Activated naive CD4-positive, alpha-beta T cell treated with anti-CD3 and anti-CD28 coated beads, Interleukin-2, amount 10 ng/mL, durations not matched to agents 7 days and 5 days (primary cell): ENCODE data around the gene MYO3A.
A peak's percentile ranks its signal among the peaks of the same experiment; 100 is the strongest.

Experiments
- CTCF ChIA-PET: fragments of 350-600 bp; sonication (Branson Sonifier 250); formaldehyde crosslinking; loops from one replicate; lab custom pipeline; 2021; ENCODE audit warnings: antibody characterized with exemption; lab: Charles Lee
- DNase-seq: peaks from one replicate; pipeline ENCODE4 v3.0.0-alpha.2; 2020
- H3K27ac Mint-ChIP-seq: one replicate; pipeline ENCODE4 v1.8.0; 2021; ENCODE audit warnings: mild to moderate bottlenecking, moderate library complexity, mixed read lengths
- H3K27me3 Mint-ChIP-seq: one replicate; pipeline ENCODE4 v1.8.0; 2021; ENCODE audit warnings: mild to moderate bottlenecking, mixed read lengths
- H3K36me3 Mint-ChIP-seq: one replicate; pipeline ENCODE4 v1.8.0; 2021; ENCODE audit warnings: mixed read lengths
- H3K4me1 Mint-ChIP-seq: one replicate; pipeline ENCODE4 v1.8.0; 2021; ENCODE audit warnings: mixed read lengths
- H3K4me3 Mint-ChIP-seq: one replicate; pipeline ENCODE4 v1.8.0; 2021; ENCODE audit warnings: mild to moderate bottlenecking, moderate library complexity, mixed read lengths
- H3K9me3 Mint-ChIP-seq: one replicate; pipeline ENCODE4 v1.8.0; 2021; ENCODE audit warnings: mixed read lengths

MYO3A gene, protein sequence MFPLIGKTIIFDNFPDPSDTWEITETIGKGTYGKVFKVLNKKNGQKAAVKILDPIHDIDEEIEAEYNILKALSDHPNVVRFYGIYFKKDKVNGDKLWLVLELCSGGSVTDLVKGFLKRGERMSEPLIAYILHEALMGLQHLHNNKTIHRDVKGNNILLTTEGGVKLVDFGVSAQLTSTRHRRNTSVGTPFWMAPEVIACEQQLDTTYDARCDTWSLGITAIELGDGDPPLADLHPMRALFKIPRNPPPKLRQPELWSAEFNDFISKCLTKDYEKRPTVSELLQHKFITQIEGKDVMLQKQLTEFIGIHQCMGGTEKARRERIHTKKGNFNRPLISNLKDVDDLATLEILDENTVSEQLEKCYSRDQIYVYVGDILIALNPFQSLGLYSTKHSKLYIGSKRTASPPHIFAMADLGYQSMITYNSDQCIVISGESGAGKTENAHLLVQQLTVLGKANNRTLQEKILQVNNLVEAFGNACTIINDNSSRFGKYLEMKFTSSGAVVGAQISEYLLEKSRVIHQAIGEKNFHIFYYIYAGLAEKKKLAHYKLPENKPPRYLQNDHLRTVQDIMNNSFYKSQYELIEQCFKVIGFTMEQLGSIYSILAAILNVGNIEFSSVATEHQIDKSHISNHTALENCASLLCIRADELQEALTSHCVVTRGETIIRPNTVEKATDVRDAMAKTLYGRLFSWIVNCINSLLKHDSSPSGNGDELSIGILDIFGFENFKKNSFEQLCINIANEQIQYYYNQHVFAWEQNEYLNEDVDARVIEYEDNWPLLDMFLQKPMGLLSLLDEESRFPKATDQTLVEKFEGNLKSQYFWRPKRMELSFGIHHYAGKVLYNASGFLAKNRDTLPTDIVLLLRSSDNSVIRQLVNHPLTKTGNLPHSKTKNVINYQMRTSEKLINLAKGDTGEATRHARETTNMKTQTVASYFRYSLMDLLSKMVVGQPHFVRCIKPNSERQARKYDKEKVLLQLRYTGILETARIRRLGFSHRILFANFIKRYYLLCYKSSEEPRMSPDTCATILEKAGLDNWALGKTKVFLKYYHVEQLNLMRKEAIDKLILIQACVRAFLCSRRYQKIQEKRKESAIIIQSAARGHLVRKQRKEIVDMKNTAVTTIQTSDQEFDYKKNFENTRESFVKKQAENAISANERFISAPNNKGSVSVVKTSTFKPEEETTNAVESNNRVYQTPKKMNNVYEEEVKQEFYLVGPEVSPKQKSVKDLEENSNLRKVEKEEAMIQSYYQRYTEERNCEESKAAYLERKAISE (N-terminal part only)

DNA sequence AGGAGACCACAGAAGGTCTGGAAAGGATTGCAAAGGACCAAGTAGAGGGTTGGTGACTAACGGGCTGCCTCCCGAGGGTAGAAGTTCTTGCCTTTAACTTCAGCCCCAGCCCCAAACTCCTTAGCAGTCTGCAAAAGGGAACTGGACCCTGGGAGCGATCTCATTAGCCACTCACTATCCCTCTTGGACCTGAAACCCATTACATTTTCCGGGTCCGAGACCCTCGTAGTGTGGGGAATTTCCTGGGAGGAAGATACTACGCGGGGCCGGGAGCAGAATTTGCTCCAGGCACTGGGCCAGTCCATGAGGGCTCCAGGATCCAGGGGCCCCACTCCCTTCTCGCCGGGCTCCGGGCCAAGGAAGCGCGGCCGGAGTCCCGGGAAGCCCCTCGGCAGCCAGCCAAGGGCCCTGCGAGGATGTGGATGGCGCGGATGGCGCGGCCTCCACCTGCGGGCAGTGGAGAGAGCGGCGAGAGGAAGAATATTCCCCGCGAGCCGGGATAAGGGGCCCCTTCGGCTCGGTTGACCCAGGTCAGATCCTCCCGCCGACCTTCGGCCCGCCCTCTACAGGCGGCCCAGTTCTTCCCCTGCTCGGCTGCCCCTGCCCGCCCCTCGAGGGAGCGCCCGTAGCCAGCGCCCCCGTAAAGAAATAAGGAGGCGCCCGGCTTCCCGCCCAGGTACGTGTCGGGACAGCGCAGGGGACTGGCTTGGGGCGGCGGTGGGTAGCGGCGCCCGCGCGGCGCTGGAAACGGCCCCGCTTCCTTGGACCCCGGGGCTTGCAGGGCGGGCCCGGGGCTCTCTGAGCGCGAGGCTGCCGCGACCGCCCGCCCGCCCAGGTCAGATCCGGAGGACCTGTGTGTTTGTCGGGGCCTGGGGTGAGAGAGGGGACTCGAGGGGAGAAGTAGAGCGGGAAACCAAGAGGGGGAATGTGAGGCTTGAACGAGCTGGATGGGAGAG is at the start of gene MYO3A:
MYO3A (plus strand) TSS at position 577 of the 956 bp plus-strand sequence. CDS start 17,882 bp downstream, outside the sequence.
- H3K27me3 Mint-ChIP-seq: peaks cover 32% of the 10 kb centered on the region
- peaks cover 2% of the 10 kb centered on the region for H3K36me3 Mint-ChIP-seq
- no peak within 1 kb of the TSS for H3K27ac Mint-ChIP-seq
- no peaks in the 10 kb centered on the region for H3K9me3 Mint-ChIP-seq
- H3K4me3 Mint-ChIP-seq: peak within 1 kb of the TSS; percentile 40
- CTCF ChIA-PET: no interaction called here
- no peak for DNase-seq
- peaks cover 5% of the 10 kb centered on the region for H3K4me1 Mint-ChIP-seq

GRCh38 chr10:25888627-25889026 is 45.4 kb upstream of the MYO3A start:
- no peak for DNase-seq
- no peak overlapping the region for H3K27ac Mint-ChIP-seq
- no peaks in the 10 kb centered on the region for H3K9me3 Mint-ChIP-seq
- H3K4me1 Mint-ChIP-seq: no peaks in the 10 kb centered on the region
- no peaks in the 10 kb centered on the region for H3K27me3 Mint-ChIP-seq
- CTCF ChIA-PET: no interaction called here
- H3K4me3 Mint-ChIP-seq: no peak overlapping the region
- H3K36me3 Mint-ChIP-seq: no peaks in the 10 kb centered on the region

GRCh38 chr10:25890995-25891394 is 43.0 kb upstream of the MYO3A start:
- Mint-ChIP-seq H3K4me1 (no peaks in the 10 kb centered on the region), H3K36me3 (no peaks in the 10 kb centered on the region), H3K27me3 (no peaks in the 10 kb centered on the region), H3K27ac (no peak overlapping the region), H3K9me3 (no peaks in the 10 kb centered on the region), H3K4me3 (no peak overlapping the region)
- no peak for DNase-seq
- CTCF ChIA-PET: no interaction called here

DNA sequence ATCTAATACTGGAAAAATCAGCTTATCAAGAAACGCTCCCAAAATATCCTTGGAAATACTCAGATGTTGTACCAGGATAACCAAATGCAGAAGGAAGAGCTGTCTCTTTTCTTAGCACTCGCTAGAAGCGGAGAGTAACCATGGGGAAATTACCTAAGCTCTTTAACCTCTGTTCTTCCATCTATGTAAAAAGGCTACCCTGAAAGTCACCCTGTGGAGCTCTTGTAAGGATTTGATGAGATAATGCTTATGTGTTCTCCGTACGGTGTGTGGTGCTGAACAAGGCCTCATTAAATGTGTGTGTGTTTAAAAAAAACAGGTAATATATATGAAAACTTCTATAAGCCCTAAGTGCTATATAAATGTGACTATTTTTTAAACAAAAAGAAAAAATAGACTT is 38.2 kb upstream of the MYO3A start:
- H3K9me3 Mint-ChIP-seq: no peaks in the 10 kb centered on the region

GRCh38 chr10:25896421-25896820 is 37.6 kb upstream of the MYO3A start:
- Mint-ChIP-seq H3K4me3 (no peak overlapping the region), H3K9me3 (no peaks in the 10 kb centered on the region), H3K4me1 (no peaks in the 10 kb centered on the region), H3K27ac (no peak overlapping the region), H3K36me3 (no peaks in the 10 kb centered on the region), H3K27me3 (no peaks in the 10 kb centered on the region)
- DNase-seq: no peak
- CTCF ChIA-PET: no interaction called here

More for the DNA sequence above, 38.2 kb upstream of the MYO3A start:
- Mint-ChIP-seq H3K27ac (no peak overlapping the region), H3K27me3 (no peaks in the 10 kb centered on the region), H3K4me1 (no peaks in the 10 kb centered on the region), H3K4me3 (no peak overlapping the region), H3K36me3 (no peaks in the 10 kb centered on the region)
- DNase-seq: no peak
- CTCF ChIA-PET: interaction anchor here (1.7 kb wide), 1 partner anchor 21 kb away, joined by 6 read pairs; no protein-coding TSS in a partner anchor

DNA sequence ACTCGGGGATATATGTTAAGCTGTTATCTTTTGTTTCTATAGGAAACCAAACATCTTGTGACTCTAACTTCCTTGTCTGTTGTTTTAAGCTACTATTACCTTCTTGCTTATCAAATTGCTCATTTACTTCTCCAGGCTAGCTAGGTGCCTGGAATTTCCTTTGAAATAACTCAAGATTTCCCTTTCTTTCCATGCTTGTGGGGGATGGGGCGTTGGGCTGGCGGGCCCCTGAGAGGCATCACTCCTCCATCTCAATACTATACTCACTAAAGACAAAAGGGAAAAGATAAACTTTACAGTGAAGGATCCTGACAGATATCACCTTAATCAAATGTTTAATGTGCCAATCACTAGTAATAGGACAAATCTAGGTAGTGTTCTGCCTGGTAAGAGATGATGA is 34.7 kb upstream of the MYO3A start:
- Mint-ChIP-seq H3K9me3 (no peaks in the 10 kb centered on the region), H3K4me1 (no peaks in the 10 kb centered on the region), H3K36me3 (no peaks in the 10 kb centered on the region), H3K4me3 (no peak overlapping the region), H3K27me3 (no peaks in the 10 kb centered on the region), H3K27ac (no peak overlapping the region)
- CTCF ChIA-PET: no interaction called here
- DNase-seq: no peak

- Mint-ChIP-seq H3K27me3 (no peaks in the 10 kb centered on the region), H3K27ac (no peak overlapping the region), H3K4me1 (no peaks in the 10 kb centered on the region), H3K36me3 (no peaks in the 10 kb centered on the region), H3K4me3 (no peak overlapping the region), H3K9me3 (no peaks in the 10 kb centered on the region)
- no peak for DNase-seq
- CTCF ChIA-PET: no interaction called here
Observed at GRCh38 chr10:25901199-25901598, 32.8 kb upstream of the MYO3A start.

GRCh38 chr10:25902002-25902401 is 32.0 kb upstream of the MYO3A start:
- H3K27me3 Mint-ChIP-seq: no peaks in the 10 kb centered on the region
- no peak overlapping the region for H3K27ac Mint-ChIP-seq
- no peaks in the 10 kb centered on the region for H3K9me3 Mint-ChIP-seq
- no peak overlapping the region for H3K4me3 Mint-ChIP-seq
- H3K4me1 Mint-ChIP-seq: no peaks in the 10 kb centered on the region
- CTCF ChIA-PET: interaction anchor here (1.0 kb wide), 1 partner anchor 27 kb away, joined by 3 read pairs; no protein-coding TSS in a partner anchor
- DNase-seq: no peak
- no peaks in the 10 kb centered on the region for H3K36me3 Mint-ChIP-seq

DNA sequence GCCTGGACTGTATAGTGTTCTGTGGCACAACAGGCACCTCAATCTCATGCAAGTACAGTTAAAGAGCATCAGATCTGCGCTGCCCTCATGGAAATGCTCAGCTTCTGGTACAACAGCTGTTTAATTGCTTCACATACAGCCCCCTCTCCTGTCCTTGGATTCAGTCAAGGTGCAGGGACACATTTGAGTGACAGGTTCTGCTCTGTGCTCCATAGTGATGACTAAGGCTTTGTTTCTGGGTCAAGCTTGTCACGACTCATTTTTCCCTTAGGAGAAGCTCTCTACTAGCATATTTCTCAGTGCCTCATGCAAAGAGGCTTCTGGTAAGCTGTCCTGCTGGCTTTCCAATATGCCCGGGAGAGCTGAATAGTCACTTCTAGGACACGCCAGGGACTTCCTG is 26.8 kb upstream of the MYO3A start:
- no peak for DNase-seq
- Mint-ChIP-seq H3K4me1 (no peaks in the 10 kb centered on the region), H3K36me3 (no peaks in the 10 kb centered on the region), H3K9me3 (no peaks in the 10 kb centered on the region), H3K4me3 (no peak overlapping the region), H3K27ac (no peak overlapping the region), H3K27me3 (no peaks in the 10 kb centered on the region)
- CTCF ChIA-PET: no interaction called here

GRCh38 chr10:25912866-25913265 is 21.2 kb upstream of the MYO3A start:
- no peaks in the 10 kb centered on the region for H3K27me3 Mint-ChIP-seq
- no peaks in the 10 kb centered on the region for H3K4me1 Mint-ChIP-seq
- H3K36me3 Mint-ChIP-seq: no peaks in the 10 kb centered on the region
- no peak overlapping the region for H3K27ac Mint-ChIP-seq
- CTCF ChIA-PET: no interaction called here
- H3K9me3 Mint-ChIP-seq: no peaks in the 10 kb centered on the region
- no peak overlapping the region for H3K4me3 Mint-ChIP-seq
- no peak for DNase-seq

DNA sequence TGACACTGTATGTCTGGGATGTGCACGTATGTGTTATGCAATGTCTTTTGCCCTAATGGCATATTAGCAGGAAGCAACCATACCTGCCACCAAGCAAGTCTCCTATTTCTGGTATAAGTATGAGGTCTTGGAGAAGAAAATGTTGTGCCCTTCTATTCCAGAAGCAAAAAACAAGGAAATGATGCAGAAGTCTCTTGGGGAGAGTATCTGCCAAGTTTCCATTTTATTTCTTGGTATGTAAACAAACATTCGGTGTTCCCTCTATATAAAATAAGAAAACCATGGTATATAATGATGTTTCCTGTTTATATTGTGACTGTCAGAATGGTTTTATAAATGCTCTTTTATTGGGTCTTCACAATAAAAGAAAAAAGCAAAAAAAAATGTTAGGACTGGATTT is 19.3 kb upstream of the MYO3A start:
- no peak overlapping the region for H3K4me3 Mint-ChIP-seq

DNA sequence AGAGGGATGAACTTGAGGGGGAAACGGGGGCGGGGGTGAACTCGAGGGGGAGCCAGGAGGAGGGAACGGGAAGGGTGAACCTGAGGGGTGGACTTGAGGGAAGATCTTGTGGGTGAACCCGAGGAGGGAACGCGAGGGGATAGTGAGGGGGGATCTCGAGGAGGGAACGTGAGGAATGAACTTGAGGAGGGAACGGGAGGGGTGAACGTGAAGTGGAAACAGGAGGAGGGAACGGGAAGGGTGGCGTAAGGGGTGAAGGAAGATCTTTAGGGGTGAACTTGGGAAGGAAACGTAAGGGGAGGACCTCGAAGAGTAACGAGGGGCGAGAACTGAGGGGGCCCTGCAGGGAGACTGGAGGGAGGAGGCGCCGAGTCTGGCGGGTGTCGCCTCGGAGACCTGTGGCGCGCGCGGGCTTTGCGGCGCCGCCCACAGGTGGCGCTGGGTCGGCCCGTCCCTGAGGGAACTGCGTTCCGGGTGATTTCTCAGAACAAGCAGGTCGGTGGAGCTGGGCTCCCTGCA is 651 bp downstream of the MYO3A start:
- H3K4me3 Mint-ChIP-seq: peak overlapping the region; percentile 40
- peak; percentile 23 for DNase-seq
- CTCF ChIA-PET: interaction anchor here (0.6 to 0.9 kb wide), 2 partner anchors 10 to 1557 kb away, joined by 3 to 4 read pairs; no protein-coding TSS in a partner anchor

More for the DNA sequence above, 19.3 kb upstream of the MYO3A start:
- Mint-ChIP-seq H3K9me3 (no peaks in the 10 kb centered on the region), H3K4me1 (no peaks in the 10 kb centered on the region), H3K27me3 (no peaks in the 10 kb centered on the region), H3K27ac (no peak overlapping the region), H3K36me3 (no peaks in the 10 kb centered on the region)
- DNase-seq: no peak
- CTCF ChIA-PET: no interaction called here

DNA sequence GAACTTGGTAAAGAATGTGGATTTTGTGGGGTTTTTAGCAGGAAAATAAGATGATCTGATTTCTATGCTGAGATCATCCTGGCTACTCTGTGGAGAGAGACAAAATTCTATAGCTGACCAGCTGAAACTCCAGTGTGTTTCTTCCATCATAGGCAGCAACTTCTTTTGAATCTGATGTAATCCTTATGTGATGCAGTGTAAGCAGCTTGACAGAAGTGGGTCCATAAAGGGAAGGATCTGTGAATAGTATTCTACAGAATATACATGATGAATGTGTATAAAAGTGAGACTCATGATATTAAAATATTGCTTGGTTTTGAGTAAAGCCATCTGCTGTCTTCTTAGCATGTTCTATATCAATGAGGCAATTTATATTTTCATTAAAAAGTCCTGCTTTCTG is 4.4 kb downstream of the MYO3A start:
- Mint-ChIP-seq H3K27ac (no peak overlapping the region), H3K4me1 (peaks cover 5% of the 10 kb centered on the region), H3K27me3 (peaks cover 27% of the 10 kb centered on the region), H3K36me3 (peaks cover 2% of the 10 kb centered on the region), H3K4me3 (no peak overlapping the region), H3K9me3 (no peaks in the 10 kb centered on the region)
- no peak for DNase-seq
- CTCF ChIA-PET: no interaction called here

More for the DNA sequence above, 651 bp downstream of the MYO3A start:
- Mint-ChIP-seq H3K27me3 (peaks cover 32% of the 10 kb centered on the region), H3K27ac (no peak overlapping the region), H3K36me3 (peaks cover 2% of the 10 kb centered on the region), H3K4me1 (peaks cover 5% of the 10 kb centered on the region), H3K9me3 (no peaks in the 10 kb centered on the region)
